CD14-positive monocyte (primary cell): ENCODE data around the gene KIF9. TPM values are rescaled to one million over a fixed set of nuclear protein-coding genes. Genes with fewer than 3 reads are reported as not detected.

Experiments
- DNase-seq, 3 donors: peaks; one replicate each; pipeline ENCODE4 v3.0.0-alpha.2; 2011 to 2022
- H2AFZ ChIP-seq: 2 replicates; pipeline ENCODE4 v1.6.0; 2012; ENCODE audit warnings: mild to moderate bottlenecking, low read depth, low read length, inconsistent platforms; ENCODE audit not compliant: insufficient read depth, poor library complexity, severe bottlenecking
- H3K27ac ChIP-seq, 2 donors: 1 replicate in 1 of 2; 2 replicates in 1 of 2; pipeline ENCODE4 v1.5.1; 2012 to 2013; ENCODE audit warnings: low read length in 2 of 2, control low read depth in 1 of 2, inconsistent platforms in 1 of 2, low read depth in 1 of 2, mild to moderate bottlenecking in 1 of 2
- H3K27me3 ChIP-seq, 2 donors: one replicate each; pipeline versions ENCODE4 v1.6.0 to v1.6.1; 2011 to 2013; ENCODE audit warnings: low read length in 2 of 2; ENCODE audit not compliant: control insufficient read depth in 2 of 2, insufficient read depth in 2 of 2
- H3K36me3 ChIP-seq, 2 donors: replicated peaks in 1 of 2; 1 replicate in 1 of 2; 2 replicates in 1 of 2; pipeline versions ENCODE4 v1.5.1 to v1.6.1; 2012 to 2013; ENCODE audit warnings: low read length in 2 of 2, control low read depth in 1 of 2, inconsistent platforms in 1 of 2, mild to moderate bottlenecking in 1 of 2; ENCODE audit not compliant: insufficient read depth in 2 of 2, control insufficient read depth in 1 of 2
- H3K4me1 ChIP-seq, 2 donors: 1 replicate in 1 of 2; 2 replicates in 1 of 2; pipeline versions ENCODE4 v1.5.1 to v1.6.1; 2012 to 2013; ENCODE audit warnings: low read length in 2 of 2, control low read depth in 1 of 2, inconsistent platforms in 1 of 2, mild to moderate bottlenecking in 1 of 2, moderate library complexity in 1 of 2; ENCODE audit not compliant: insufficient read depth in 2 of 2, control insufficient read depth in 1 of 2
- H3K4me2 ChIP-seq: replicated peaks from 2 replicates; pipeline ENCODE3; 2012; ENCODE audit warnings: low read length, moderate library complexity, mild to moderate bottlenecking; ENCODE audit not compliant: poor library complexity, severe bottlenecking; ENCODE audit errors: extremely low read depth
- H3K4me3 ChIP-seq, 3 experiments: fragments of 200-600 bp in 1 of 3; sonication (generic) in 1 of 3; replicated peaks in 1 of 3; 1 replicate in 2 of 3; 2 replicates in 1 of 3; pipeline ENCODE4 v1.5.1; 2011 to 2013; ENCODE audit warnings: low read length in 3 of 3, mild to moderate bottlenecking in 3 of 3, control low read depth in 2 of 3, low read depth in 2 of 3, inconsistent platforms in 1 of 3, moderate library complexity in 1 of 3
- H3K79me2 ChIP-seq: 2 replicates; pipeline ENCODE4 v1.6.0; 2012; ENCODE audit warnings: mild to moderate bottlenecking, control low read depth, inconsistent platforms, low read length, moderate library complexity; ENCODE audit not compliant: insufficient read depth
- H3K9ac ChIP-seq: 2 replicates; pipeline ENCODE4 v1.6.0; 2017; ENCODE audit warnings: low read length, mild to moderate bottlenecking; ENCODE audit not compliant: insufficient read depth, poor library complexity, severe bottlenecking
- H3K9me3 ChIP-seq, 2 donors: replicated peaks in 1 of 2; 1 replicate in 1 of 2; 2 replicates in 1 of 2; pipeline versions ENCODE4 v1.5.1 to v1.6.1; 2012 to 2013; ENCODE audit warnings: low read length in 2 of 2, control low read depth in 1 of 2; ENCODE audit not compliant: control insufficient read depth in 1 of 2, insufficient read depth in 1 of 2
- H4K20me1 ChIP-seq: 2 replicates; pipeline ENCODE4 v1.6.0; 2012; ENCODE audit warnings: mild to moderate bottlenecking, low read length, control low read depth, moderate library complexity; ENCODE audit not compliant: insufficient read depth
- H3K27ac Mint-ChIP-seq, 7 donors: one replicate each; pipeline ENCODE4 v1.8.0; 2020; ENCODE audit warnings: mild to moderate bottlenecking in 7 of 7, mixed read lengths in 7 of 7, moderate library complexity in 6 of 7, inconsistent platforms in 2 of 7
- H3K27me3 Mint-ChIP-seq, 3 donors: one replicate each; pipeline ENCODE4 v1.8.0; 2021 to 2022; ENCODE audit warnings: low read depth in 3 of 3, mild to moderate bottlenecking in 3 of 3, mixed read lengths in 3 of 3, moderate library complexity in 3 of 3, inconsistent platforms in 1 of 3
- H3K36me3 Mint-ChIP-seq, 2 donors: one replicate each; pipeline ENCODE4 v1.8.0; 2020; ENCODE audit warnings: mixed read lengths in 2 of 2, inconsistent platforms in 1 of 2, mild to moderate bottlenecking in 1 of 2
- H3K4me1 Mint-ChIP-seq: one replicate; pipeline ENCODE4 v1.8.0; 2020; ENCODE audit warnings: mild to moderate bottlenecking, mixed read lengths
- H3K4me3 Mint-ChIP-seq, 2 donors: one replicate each; pipeline ENCODE4 v1.8.0; 2020; ENCODE audit warnings: mild to moderate bottlenecking in 2 of 2, mixed read lengths in 2 of 2, moderate library complexity in 1 of 2
- H3K9me3 Mint-ChIP-seq, 7 donors: one replicate each; pipeline ENCODE4 v1.8.0; 2020 to 2022; ENCODE audit warnings: mixed read lengths in 7 of 7, mild to moderate bottlenecking in 6 of 7, moderate library complexity in 6 of 7, inconsistent platforms in 2 of 7
- CTCF ChIP-seq: fragments of 200-600 bp; IDR thresholded peaks from one replicate; pipeline ENCODE4 v1.8.0; 2022; ENCODE audit warnings: antibody characterized with exemption, mild to moderate bottlenecking
- WGBS: methylation state at CpG from one replicate; pipeline ENCODE4 v1.1.5; 2013; ENCODE audit warnings: missing lambda C conversion rate; ENCODE audit not compliant: insufficient coverage; 5-methylcytosine and 5-hydroxymethylcytosine counted together
- intact Hi-C, 2 donors: fragments of 100-400 bp; cut with micrococcal nuclease; formaldehyde crosslinking; loops; one replicate each; pipeline versions ENCODE4 v1.15.0 to v1.15.1; 2023
- polyA plus RNA-seq, 3 donors: library from polyadenylated mRNA; depleted of rRNA in 1 of 3; unstranded in 2 of 3; stranded (reverse) in 1 of 3; fragments of 300-500 nt in 2 of 3; fragments of >200 nt in 1 of 3; fragmentation: Illumina TruSeq in 2 of 3; gene quantifications; 1 replicate in 2 of 3; 2 replicates in 1 of 3; pipeline ENCODE4 v1.2.3, GENCODE V29; 2012 to 2021

KIF9 gene
- polyA plus RNA-seq, 3 donors, result 2.4 to 5.1 (median 3.8) TPM

GRCh38 chr3:47296562-47297302, 14.1 kb upstream of the KIF9 start:
- Mint-ChIP-seq H3K36me3 (peaks cover 39 to 55% of the 10 kb centered on the region in 2 donors), H3K27ac (peak overlapping the region; percentile 11 to 88 (median 64)), H3K4me3 (peak overlapping the region; percentile 49 to 69), H3K9me3 (no peaks in the 10 kb centered on the region), H3K27me3 (no peaks in the 10 kb centered on the region), H3K4me1 (peaks cover 73% of the 10 kb centered on the region)
- H3K27me3 ChIP-seq, result no peaks in the 10 kb centered on the region
- H3K27ac ChIP-seq, result peak overlapping the region in 1 of 2 donors; percentile 69
- peak in 1 of 3 donors; percentile 26 for DNase-seq
- H3K9ac ChIP-seq, result peak overlapping the region; percentile 23
- peak overlapping the region in 2 of 3 experiments; percentile 19 to 56 for H3K4me3 ChIP-seq
- H3K4me2 ChIP-seq, result peak overlapping the region; percentile 67
- no peak for TF ChIP-seq CTCF
- WGBS, result 100% methylated on average over 1 of the region's 2 CpGs
- H3K4me1 ChIP-seq, result peaks cover 43 to 68% of the 10 kb centered on the region in 2 donors
- intact Hi-C loops, result no loop called here
- peaks cover 7 to 35% of the 10 kb centered on the region in 2 donors for H3K36me3 ChIP-seq
- peaks cover 98% of the 10 kb centered on the region for H4K20me1 ChIP-seq
- peaks cover 97% of the 10 kb centered on the region for H3K79me2 ChIP-seq
- H2AFZ ChIP-seq, result no peak overlapping the region
- H3K9me3 ChIP-seq, result no peaks in the 10 kb centered on the region

- Mint-ChIP-seq H3K27me3 (no peaks in the 10 kb centered on the region), H3K4me3 (no peak overlapping the region), H3K36me3 (peaks cover 38 to 50% of the 10 kb centered on the region in 2 donors), H3K27ac (peak overlapping the region in 3 of 7 donors; percentile 50 to 88 (median 58)), H3K9me3 (no peaks in the 10 kb centered on the region), H3K4me1 (peaks cover 71% of the 10 kb centered on the region)
- no peak overlapping the region for H2AFZ ChIP-seq
- DNase-seq, result no peak
- peaks cover 2 to 38% of the 10 kb centered on the region in 2 donors for H3K36me3 ChIP-seq
- WGBS, result 100% methylated on average over 1 of the region's 6 CpGs
- H3K4me3 ChIP-seq, result no peak overlapping the region
- H3K27ac ChIP-seq, result peak overlapping the region in 1 of 2 donors; percentile 69
- no peak overlapping the region for H3K9ac ChIP-seq
- no peak overlapping the region for H3K4me2 ChIP-seq
- no peaks in the 10 kb centered on the region for H3K9me3 ChIP-seq
- H3K4me1 ChIP-seq, result peaks cover 47 to 71% of the 10 kb centered on the region in 2 donors
- intact Hi-C loops, result no loop called here
- H3K79me2 ChIP-seq, result peaks cover 98% of the 10 kb centered on the region
- peaks cover 98% of the 10 kb centered on the region for H4K20me1 ChIP-seq
- TF ChIP-seq CTCF, result no peak
- H3K27me3 ChIP-seq, result no peaks in the 10 kb centered on the region
Measured at GRCh38 chr3:47295976-47296375, 13.4 kb upstream of the KIF9 start.
